GM12878 (cell line): ENCODE measurements around the gene SULF2. TPM values are rescaled to one million over a fixed set of nuclear protein-coding genes. Genes with fewer than 3 reads are reported as not detected.
A peak's percentile ranks its signal among the peaks of the same experiment; 100 is the strongest.

Experiments used
- ATAC-seq: fragments of 200-7000 bp; cut with Tn5 transposase; 3 replicates; pipeline ENCODE4 v1.9.1; 2020; ENCODE audit warnings: mild to moderate bottlenecking, moderate library complexity
- BruUV-seq: library from RNA; stranded (reverse); fragments of 400-500 nt; replicated peaks from 2 replicates; lab custom pipeline; 2021; lab: Mats Ljungman, UMichigan
- CTCF ChIA-PET: fragments of 300-600 bp; sonication (Branson Sonifier 250); formaldehyde crosslinking; extraction: SDS; loops from one replicate; lab custom pipeline; 2021; ENCODE audit warnings: inconsistent platforms; lab: Yijun Ruan, JAX
- POLR2A ChIA-PET: fragments of 350-600 bp; formaldehyde crosslinking; extraction: SDS; loops from one replicate; lab custom pipeline; 2021; ENCODE audit warnings: inconsistent platforms; lab: Charles Lee
- RAD21 ChIA-PET: fragments of 300-600 bp; sonication (Branson Sonifier 250); formaldehyde crosslinking; loops from one replicate; lab custom pipeline; 2023; ENCODE audit warnings: antibody characterized with exemption; ENCODE audit not compliant: unreplicated experiment; lab: Charles Lee
- SMC1A ChIA-PET: fragments of 300-600 bp; sonication (Branson Sonifier 250); formaldehyde crosslinking; loops from one replicate; lab custom pipeline; 2023; ENCODE audit not compliant: unreplicated experiment, uncharacterized antibody; lab: Charles Lee
- DNase-seq: peaks from one replicate; pipeline ENCODE4 v3.0.0-alpha.2; 2011; ENCODE audit warnings: low read depth, low spot score
- FAIRE-seq: peaks from 3 replicates; lab custom pipeline; 2011; peaks lifted over from hg19 to GRCh38; lab: Jason Lieb, UNC
- H2AFZ ChIP-seq: 2 replicates; pipeline ENCODE4 v1.6.0; 2011; ENCODE audit warnings: low read depth, low read length, control low read depth; ENCODE audit not compliant: control insufficient read depth
- H3K27ac ChIP-seq: 2 replicates; pipeline ENCODE4 v1.5.1; 2011; ENCODE audit warnings: control low read depth; ENCODE audit not compliant: control insufficient read depth, insufficient read depth
- H3K27me3 ChIP-seq, 2 experiments: replicated peaks in 1 of 2; 2 replicates each; pipeline versions ENCODE4 v1.6.0 to v1.6.1; 2011; ENCODE audit warnings: low read length in 1 of 2; ENCODE audit not compliant: control insufficient read depth in 2 of 2, insufficient read depth in 2 of 2
- H3K36me3 ChIP-seq, 2 experiments: 2 replicates each; pipeline ENCODE4 v1.5.1; 2011; ENCODE audit warnings: low read length in 1 of 2; ENCODE audit not compliant: control insufficient read depth in 2 of 2, insufficient read depth in 2 of 2
- H3K4me1 ChIP-seq: 2 replicates; pipeline ENCODE4 v1.6.1; 2011; ENCODE audit warnings: mild to moderate bottlenecking, low read length, moderate library complexity, mixed read lengths; ENCODE audit not compliant: control insufficient read depth, insufficient read depth
- H3K4me2 ChIP-seq: 2 replicates; pipeline ENCODE4 v1.6.0; 2011; ENCODE audit warnings: control low read depth; ENCODE audit not compliant: control insufficient read depth, insufficient read depth
- H3K4me3 ChIP-seq: fragments of 200-600 bp; sonication (generic); 2 replicates; pipeline ENCODE4 v1.5.1; 2016
- H3K79me2 ChIP-seq: 2 replicates; pipeline ENCODE4 v1.6.0; 2011; ENCODE audit warnings: low read length; ENCODE audit not compliant: control insufficient read depth, insufficient read depth
- H3K9ac ChIP-seq: 2 replicates; pipeline ENCODE4 v1.8.0; 2011; ENCODE audit warnings: low read length, control low read depth, mixed read lengths; ENCODE audit not compliant: control insufficient read depth, insufficient read depth
- H3K9me3 ChIP-seq: replicated peaks from 3 replicates; pipeline ENCODE4 v1.5.1; 2011; ENCODE audit warnings: mild to moderate bottlenecking, low read length; ENCODE audit not compliant: control insufficient read depth, insufficient read depth
- H4K20me1 ChIP-seq: 2 replicates; pipeline ENCODE4 v1.6.0; 2011; ENCODE audit not compliant: control insufficient read depth, insufficient read depth
- CBFB ChIP-seq: IDR thresholded peaks from 2 replicates; pipeline ENCODE4 v1.6.1; 2016; ENCODE audit warnings: antibody characterized with exemption, low read depth
- IKZF2 ChIP-seq, 2 experiments: fragments of 450-650 bp; IDR thresholded peaks; 2 replicates each; pipeline ENCODE4 v1.6.1; 2017; ENCODE audit warnings: mild to moderate bottlenecking in 2 of 2, moderate library complexity in 2 of 2
- MEF2B ChIP-seq: fragments of 450-650 bp; IDR thresholded peaks from 2 replicates; pipeline ENCODE4 v1.6.1; 2018; ENCODE audit warnings: mild to moderate bottlenecking, moderate library complexity; ENCODE audit not compliant: partially characterized antibody, poor library complexity, severe bottlenecking
- MTA2 ChIP-seq: fragments of 450-650 bp; IDR thresholded peaks from 2 replicates; pipeline ENCODE4 v1.6.1; 2016; ENCODE audit warnings: low read depth, mild to moderate bottlenecking, moderate library complexity
- RAD51 ChIP-seq: fragments of 450-650 bp; IDR thresholded peaks from 2 replicates; pipeline ENCODE4 v1.6.1; 2016; ENCODE audit warnings: moderate library complexity, mild to moderate bottlenecking, inconsistent platforms
- RCOR1 ChIP-seq: conservative IDR thresholded peaks from 2 replicates; pipeline ENCODE4 v1.6.1; 2012; ENCODE audit warnings: low read depth, low read length, improper control_type of control experiment
- SIX5 ChIP-seq: IDR thresholded peaks from 2 replicates; pipeline ENCODE4 v1.6.1; 2011; ENCODE audit warnings: mild to moderate bottlenecking, low read depth, low read length, moderate library complexity; ENCODE audit not compliant: severe bottlenecking
- STAT3 ChIP-seq: IDR thresholded peaks from 2 replicates; pipeline ENCODE4 v1.6.1; 2011; ENCODE audit warnings: low read depth, low read length, improper control_type of control experiment
- ZNF207 ChIP-seq: fragments of 450-650 bp; IDR thresholded peaks from 2 replicates; pipeline ENCODE4 v1.6.1; 2014; ENCODE audit warnings: antibody characterized with exemption, mild to moderate bottlenecking, borderline replicate concordance
- ZNF274 ChIP-seq: IDR thresholded peaks from one replicate; pipeline ENCODE4 v1.8.0; 2011; ENCODE audit not compliant: insufficient read length, insufficient read depth
- ZSCAN29 ChIP-seq: fragments of 450-650 bp; IDR thresholded peaks from 2 replicates; pipeline ENCODE4 v1.6.1; 2017; ENCODE audit warnings: mild to moderate bottlenecking, moderate library complexity
- WGBS: methylation state at CpG from one replicate; pipeline ENCODE4 v1.1.6; 2016; ENCODE audit warnings: low lambda C conversion rate; ENCODE audit not compliant: insufficient replicate concordance, insufficient coverage; ENCODE audit errors: missing lambda C conversion rate; 5-methylcytosine and 5-hydroxymethylcytosine counted together
- in situ Hi-C: fragments of 300-500 bp; cut with MboI; formaldehyde crosslinking; loops from 9 replicates; pipeline ENCODE4 v1.14.3; 2018; ENCODE audit warnings: mixed read lengths
- intact Hi-C: fragments of 100-400 bp; cut with micrococcal nuclease; formaldehyde crosslinking; loops from one replicate; pipeline ENCODE4 v1.14.2; 2022; ENCODE audit not compliant: unreplicated experiment
- polyA plus RNA-seq, 11 experiments: library from polyadenylated mRNA; depleted of rRNA in 4 of 11; unstranded in 6 of 11; stranded (reverse) in 5 of 11; fragments of >200 nt; fragmentation: Nextera tagmentation in 4 of 11; fragmentation: Illumina TruSeq in 1 of 11; extraction: Ambion mirVana in 4 of 11; extraction: Trizol in 1 of 11; gene quantifications; 1 replicate in 1 of 11; 2 replicates in 10 of 11; pipeline versions ENCODE4 v1.2.1 to v1.2.3, GENCODE V29; 2011 to 2016; ENCODE audit warnings: inconsistent platforms in 2 of 11, missing spikeins in 2 of 11, low read depth in 1 of 11
- total RNA-seq, 4 experiments: library from RNA; depleted of rRNA in 3 of 4; stranded (reverse); fragments of >200 nt in 3 of 4; fragmentation: Illumina TruSeq in 1 of 4; extraction: Trizol in 1 of 4; gene quantifications; 2 replicates each; pipeline versions ENCODE4 v1.2.1 to v1.2.3, GENCODE V29; 2013 to 2021
- TF ChIP-seq, protein P1 (sequence below): fragments of 450-650 bp; IDR thresholded peaks from 2 replicates; pipeline ENCODE4 v1.6.1; 2016; ENCODE audit warnings: mild to moderate bottlenecking, moderate library complexity, borderline replicate concordance
- TF ChIP-seq, protein P2 (sequence below): fragments of 450-650 bp; IDR thresholded peaks from 2 replicates; pipeline ENCODE4 v1.6.1; 2017; ENCODE audit warnings: low read depth, mild to moderate bottlenecking, moderate library complexity
- TF ChIP-seq, protein P3 (sequence below): fragments of 450-650 bp; IDR thresholded peaks from 2 replicates; pipeline ENCODE4 v1.6.1; 2017; ENCODE audit warnings: antibody characterized with exemption, mild to moderate bottlenecking, moderate library complexity

Gene SULF2
- total and polyA plus RNA-seq, 10 of the 15 experiments (the other 5 are each of a cell fraction or from before 2014, with no cell fraction given) = 0.69 to 4.1 (median 1.6) TPM

DNA sequence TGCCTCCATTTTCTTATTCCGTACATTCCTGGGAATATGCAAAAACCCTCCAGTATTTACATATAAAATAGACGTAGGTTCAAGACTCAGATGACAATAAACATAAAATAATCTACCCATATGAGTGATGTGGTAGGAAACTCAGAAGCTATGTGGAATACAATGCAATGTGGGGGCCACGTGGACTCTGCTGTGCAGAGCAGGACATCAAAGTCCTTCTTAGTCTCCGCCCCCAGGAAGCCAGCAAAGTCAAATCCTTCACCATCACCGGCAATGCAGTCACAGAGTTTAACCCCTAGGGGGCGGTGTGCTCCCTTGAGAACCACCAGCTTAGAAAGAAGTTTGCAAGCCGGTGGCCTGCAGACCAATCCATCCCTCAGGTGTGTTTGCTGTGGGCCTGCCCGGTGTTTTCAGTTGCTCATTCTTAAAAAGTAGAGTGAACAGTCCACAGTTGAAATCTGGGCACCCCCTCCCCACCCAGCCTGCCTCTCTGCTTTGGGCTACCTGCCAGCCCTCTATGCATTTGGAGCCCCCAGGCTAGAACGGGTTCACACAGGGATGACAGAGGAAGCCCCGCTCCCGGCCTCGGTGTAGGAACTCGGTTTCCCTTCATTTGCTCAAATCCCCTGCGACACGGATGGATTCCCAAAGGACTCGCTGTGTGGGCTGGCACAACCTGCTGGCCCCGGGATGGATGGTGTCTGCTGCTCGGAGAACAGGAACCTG lies 59.9 kb downstream of the SULF2 start:
- FAIRE-seq = peak; percentile 18
- CTCF ChIA-PET = interaction anchor here (0.8 to 6.4 kb wide), 14 partner anchors 9 to 895 kb away, joined by 3 to 59 read pairs (median 5); no protein-coding TSS in a partner anchor
- TF ChIP-seq, protein P1, sequence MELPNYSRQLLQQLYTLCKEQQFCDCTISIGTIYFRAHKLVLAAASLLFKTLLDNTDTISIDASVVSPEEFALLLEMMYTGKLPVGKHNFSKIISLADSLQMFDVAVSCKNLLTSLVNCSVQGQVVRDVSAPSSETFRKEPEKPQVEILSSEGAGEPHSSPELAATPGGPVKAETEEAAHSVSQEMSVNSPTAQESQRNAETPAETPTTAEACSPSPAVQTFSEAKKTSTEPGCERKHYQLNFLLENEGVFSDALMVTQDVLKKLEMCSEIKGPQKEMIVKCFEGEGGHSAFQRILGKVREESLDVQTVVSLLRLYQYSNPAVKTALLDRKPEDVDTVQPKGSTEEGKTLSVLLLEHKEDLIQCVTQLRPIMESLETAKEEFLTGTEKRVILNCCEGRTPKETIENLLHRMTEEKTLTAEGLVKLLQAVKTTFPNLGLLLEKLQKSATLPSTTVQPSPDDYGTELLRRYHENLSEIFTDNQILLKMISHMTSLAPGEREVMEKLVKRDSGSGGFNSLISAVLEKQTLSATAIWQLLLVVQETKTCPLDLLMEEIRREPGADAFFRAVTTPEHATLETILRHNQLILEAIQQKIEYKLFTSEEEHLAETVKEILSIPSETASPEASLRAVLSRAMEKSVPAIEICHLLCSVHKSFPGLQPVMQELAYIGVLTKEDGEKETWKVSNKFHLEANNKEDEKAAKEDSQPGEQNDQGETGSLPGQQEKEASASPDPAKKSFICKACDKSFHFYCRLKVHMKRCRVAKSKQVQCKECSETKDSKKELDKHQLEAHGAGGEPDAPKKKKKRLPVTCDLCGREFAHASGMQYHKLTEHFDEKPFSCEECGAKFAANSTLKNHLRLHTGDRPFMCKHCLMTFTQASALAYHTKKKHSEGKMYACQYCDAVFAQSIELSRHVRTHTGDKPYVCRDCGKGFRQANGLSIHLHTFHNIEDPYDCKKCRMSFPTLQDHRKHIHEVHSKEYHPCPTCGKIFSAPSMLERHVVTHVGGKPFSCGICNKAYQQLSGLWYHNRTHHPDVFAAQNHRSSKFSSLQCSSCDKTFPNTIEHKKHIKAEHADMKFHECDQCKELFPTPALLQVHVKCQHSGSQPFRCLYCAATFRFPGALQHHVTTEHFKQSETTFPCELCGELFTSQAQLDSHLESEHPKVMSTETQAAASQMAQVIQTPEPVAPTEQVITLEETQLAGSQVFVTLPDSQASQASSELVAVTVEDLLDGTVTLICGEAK = no peak
- TF ChIP-seq ZNF207 (no peak), ZSCAN29 (no peak), RAD51 (peak; percentile 22; the same call in 1 of the 2 replicates), RCOR1 (no peak), STAT3 (no peak), IKZF2 (IDR thresholded peaks at IDR 0.05) (no peak), MEF2B (no peak), ZNF274 (no peak), MTA2 (no peak), SIX5 (no peak), CBFB (no peak)
- TF ChIP-seq, protein P2, sequence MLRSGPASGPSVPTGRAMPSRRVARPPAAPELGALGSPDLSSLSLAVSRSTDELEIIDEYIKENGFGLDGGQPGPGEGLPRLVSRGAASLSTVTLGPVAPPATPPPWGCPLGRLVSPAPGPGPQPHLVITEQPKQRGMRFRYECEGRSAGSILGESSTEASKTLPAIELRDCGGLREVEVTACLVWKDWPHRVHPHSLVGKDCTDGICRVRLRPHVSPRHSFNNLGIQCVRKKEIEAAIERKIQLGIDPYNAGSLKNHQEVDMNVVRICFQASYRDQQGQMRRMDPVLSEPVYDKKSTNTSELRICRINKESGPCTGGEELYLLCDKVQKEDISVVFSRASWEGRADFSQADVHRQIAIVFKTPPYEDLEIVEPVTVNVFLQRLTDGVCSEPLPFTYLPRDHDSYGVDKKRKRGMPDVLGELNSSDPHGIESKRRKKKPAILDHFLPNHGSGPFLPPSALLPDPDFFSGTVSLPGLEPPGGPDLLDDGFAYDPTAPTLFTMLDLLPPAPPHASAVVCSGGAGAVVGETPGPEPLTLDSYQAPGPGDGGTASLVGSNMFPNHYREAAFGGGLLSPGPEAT = no peak
- TF ChIP-seq, protein P3, sequence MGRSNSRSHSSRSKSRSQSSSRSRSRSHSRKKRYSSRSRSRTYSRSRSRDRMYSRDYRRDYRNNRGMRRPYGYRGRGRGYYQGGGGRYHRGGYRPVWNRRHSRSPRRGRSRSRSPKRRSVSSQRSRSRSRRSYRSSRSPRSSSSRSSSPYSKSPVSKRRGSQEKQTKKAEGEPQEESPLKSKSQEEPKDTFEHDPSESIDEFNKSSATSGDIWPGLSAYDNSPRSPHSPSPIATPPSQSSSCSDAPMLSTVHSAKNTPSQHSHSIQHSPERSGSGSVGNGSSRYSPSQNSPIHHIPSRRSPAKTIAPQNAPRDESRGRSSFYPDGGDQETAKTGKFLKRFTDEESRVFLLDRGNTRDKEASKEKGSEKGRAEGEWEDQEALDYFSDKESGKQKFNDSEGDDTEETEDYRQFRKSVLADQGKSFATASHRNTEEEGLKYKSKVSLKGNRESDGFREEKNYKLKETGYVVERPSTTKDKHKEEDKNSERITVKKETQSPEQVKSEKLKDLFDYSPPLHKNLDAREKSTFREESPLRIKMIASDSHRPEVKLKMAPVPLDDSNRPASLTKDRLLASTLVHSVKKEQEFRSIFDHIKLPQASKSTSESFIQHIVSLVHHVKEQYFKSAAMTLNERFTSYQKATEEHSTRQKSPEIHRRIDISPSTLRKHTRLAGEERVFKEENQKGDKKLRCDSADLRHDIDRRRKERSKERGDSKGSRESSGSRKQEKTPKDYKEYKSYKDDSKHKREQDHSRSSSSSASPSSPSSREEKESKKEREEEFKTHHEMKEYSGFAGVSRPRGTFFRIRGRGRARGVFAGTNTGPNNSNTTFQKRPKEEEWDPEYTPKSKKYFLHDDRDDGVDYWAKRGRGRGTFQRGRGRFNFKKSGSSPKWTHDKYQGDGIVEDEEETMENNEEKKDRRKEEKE = no peak

More for the DNA sequence above, 59.9 kb downstream of the SULF2 start:
- no peak overlapping the region for H3K27ac ChIP-seq
- BruUV-seq = no TSS peak
- no peak overlapping the region for H3K4me2 ChIP-seq
- peaks cover 21% of the 10 kb centered on the region for H3K4me1 ChIP-seq
- in situ Hi-C loops = loop anchor here (5.0 kb wide), 1 partner anchor 892 kb away; no protein-coding TSS in a partner anchor
- no peaks in the 10 kb centered on the region; the same call in 2 of the 3 replicates for H3K9me3 ChIP-seq
- H3K79me2 ChIP-seq = no peaks in the 10 kb centered on the region
- H3K36me3 ChIP-seq = no peaks in the 10 kb centered on the region
- SMC1A ChIA-PET = interaction anchor here (0.7 to 3.2 kb wide), 6 partner anchors 16 to 895 kb away, joined by 3 to 21 read pairs (median 3); no protein-coding TSS in a partner anchor
- H4K20me1 ChIP-seq = no peaks in the 10 kb centered on the region
- DNase-seq (peak; percentile 63), ATAC-seq (peak; percentile 87)
- H3K9ac ChIP-seq = no peak overlapping the region
- 49% methylated on average over 18 of the region's 18 CpGs for WGBS
- H3K27me3 ChIP-seq = no peaks in the 10 kb centered on the region
- RAD21 ChIA-PET = interaction anchor here (0.6 to 6.8 kb wide), 3 partner anchors 47 to 895 kb away, joined by 4 to 45 read pairs (median 4); no protein-coding TSS in a partner anchor
- H3K4me3 ChIP-seq = no peak overlapping the region
- no peak overlapping the region; the same call in 1 of the 2 replicates for H2AFZ ChIP-seq
- intact Hi-C loops = loop anchor here (2.0 kb wide), 1 partner anchor 895 kb away; no protein-coding TSS in a partner anchor
- POLR2A ChIA-PET = interaction anchor here (0.6 kb wide), 1 partner anchor 52 kb away, joined by 4 read pairs; no protein-coding TSS in a partner anchor
